Endothelial cell of umbilical vein (primary cell): ENCODE data around the gene FMO5. TPM values are rescaled to one million over a fixed set of nuclear protein-coding genes. Genes with fewer than 3 reads are reported as not detected.

Experiments
- BruUV-seq: library from RNA; stranded (reverse); fragments of 400-500 nt; replicated peaks from 2 replicates; lab custom pipeline; 2021; lab: Mats Ljungman, UMichigan
- CTCF ChIA-PET: fragments of 300-600, 350-600 bp; sonication (Branson Sonifier 250); formaldehyde crosslinking; loops from one replicate; lab custom pipeline; 2021; ENCODE audit warnings: antibody characterized with exemption, inconsistent platforms; lab: Charles Lee
- POLR2A ChIA-PET: fragments of 300-600, 350-600 bp; sonication (Branson Sonifier 250); formaldehyde crosslinking; loops from one replicate; lab custom pipeline; 2021; ENCODE audit warnings: antibody characterized with exemption, inconsistent platforms; lab: Charles Lee
- DNase-seq: peaks from one replicate; pipeline ENCODE4 v3.0.0-alpha.2; 2011; ENCODE audit warnings: low read depth, low spot score
- FAIRE-seq: peaks from 2 replicates; lab custom pipeline; 2011; peaks lifted over from hg19 to GRCh38; lab: Jason Lieb, UNC
- H2AFZ ChIP-seq: 2 replicates; pipeline ENCODE4 v1.6.0; 2012; ENCODE audit warnings: low read depth, low read length, control low read depth, inconsistent platforms
- H3K27ac ChIP-seq: 2 replicates; pipeline ENCODE4 v1.5.1; 2011; ENCODE audit warnings: low read depth, mild to moderate bottlenecking, control low read depth, low read length, moderate library complexity; ENCODE audit not compliant: insufficient read depth
- H3K27me3 ChIP-seq, 2 experiments: 2 replicates each; pipeline versions ENCODE4 v1.6.0 to v1.6.1; 2011; ENCODE audit warnings: low read length in 2 of 2, mixed read lengths in 1 of 2; ENCODE audit not compliant: control insufficient read depth in 2 of 2, insufficient read depth in 2 of 2
- H3K36me3 ChIP-seq, 2 experiments: 2 replicates in 1 of 2; 3 replicates in 1 of 2; pipeline ENCODE4 v1.5.1; 2011; ENCODE audit warnings: low read length in 2 of 2, mild to moderate bottlenecking in 1 of 2, moderate library complexity in 1 of 2; ENCODE audit not compliant: control insufficient read depth in 2 of 2, insufficient read depth in 2 of 2; ENCODE audit errors: extremely low read depth in 1 of 2
- H3K4me1 ChIP-seq: 3 replicates; pipeline ENCODE4 v1.5.1; 2011; ENCODE audit warnings: mild to moderate bottlenecking, low read length; ENCODE audit not compliant: control insufficient read depth, insufficient read depth; ENCODE audit errors: extremely low read depth
- H3K4me2 ChIP-seq: 2 replicates; pipeline ENCODE4 v1.6.1; 2011; ENCODE audit warnings: low read length, control low read depth, mixed read lengths; ENCODE audit not compliant: insufficient read depth
- H3K4me3 ChIP-seq, 3 experiments: fragments of 200-600 bp in 1 of 3; sonication (generic), shearing (Covaris generic) in 1 of 3; replicated peaks in 1 of 3; 2 replicates each; pipeline ENCODE4 v1.5.1; 2011 to 2016; ENCODE audit warnings: control low read depth in 3 of 3, low read length in 3 of 3, mild to moderate bottlenecking in 2 of 3, inconsistent platforms in 1 of 3, low read depth in 1 of 3, moderate library complexity in 1 of 3; ENCODE audit not compliant: insufficient read depth in 1 of 3
- H3K79me2 ChIP-seq: 2 replicates; pipeline ENCODE4 v1.6.0; 2012; ENCODE audit warnings: low read length, inconsistent platforms; ENCODE audit not compliant: control insufficient read depth, insufficient read depth
- H3K9ac ChIP-seq: replicated peaks from 2 replicates; pipeline ENCODE3; 2011; ENCODE audit warnings: low read length, control low read depth; ENCODE audit not compliant: insufficient read depth; ENCODE audit errors: extremely low read depth
- H3K9me1 ChIP-seq: replicated peaks from 3 replicates; pipeline ENCODE4 v1.6.0; 2011; ENCODE audit warnings: mild to moderate bottlenecking, low read length; ENCODE audit not compliant: control insufficient read depth, insufficient read depth; ENCODE audit errors: extremely low read depth
- H3K9me3 ChIP-seq: replicated peaks from 2 replicates; pipeline ENCODE4 v1.5.1; 2012; ENCODE audit warnings: low read length, inconsistent platforms; ENCODE audit not compliant: control insufficient read depth, insufficient read depth
- H4K20me1 ChIP-seq: replicated peaks from 2 replicates; pipeline ENCODE3; 2011; ENCODE audit warnings: mild to moderate bottlenecking, low read length; ENCODE audit not compliant: control insufficient read depth, insufficient read depth; ENCODE audit errors: extremely low read depth
- EZH2 ChIP-seq: IDR thresholded peaks from 2 replicates; pipeline ENCODE4 v1.6.1; 2012; ENCODE audit warnings: borderline replicate concordance, low read depth, mild to moderate bottlenecking, moderate library complexity, low read length, inconsistent platforms; ENCODE audit not compliant: severe bottlenecking
- FOS ChIP-seq: IDR thresholded peaks from 2 replicates; pipeline ENCODE4 v1.6.1; 2011; ENCODE audit warnings: mild to moderate bottlenecking, low read length, moderate library complexity, borderline replicate concordance; ENCODE audit not compliant: insufficient read depth
- GATA2 ChIP-seq: IDR thresholded peaks from 2 replicates; pipeline ENCODE4 v1.7.0; 2011; ENCODE audit warnings: low read depth, mild to moderate bottlenecking, moderate library complexity, mixed read lengths, low read length; ENCODE audit not compliant: insufficient read length, insufficient read depth
- JUN ChIP-seq: IDR thresholded peaks from 2 replicates; pipeline ENCODE4 v1.6.1; 2011; ENCODE audit warnings: borderline replicate concordance, low read depth; ENCODE audit not compliant: insufficient read length, insufficient read depth
- MYC ChIP-seq: IDR thresholded peaks from one replicate; pipeline ENCODE4 v1.6.1; 2011; ENCODE audit warnings: mild to moderate bottlenecking, low read depth, low read length
- POLR2A ChIP-seq: IDR thresholded peaks from 2 replicates; pipeline ENCODE4 v1.6.1; 2012; ENCODE audit warnings: low read depth, mild to moderate bottlenecking, control low read depth, low read length
- POLR2AphosphoS5 ChIP-seq: IDR thresholded peaks from 2 replicates; pipeline ENCODE4 v1.6.1; 2012; ENCODE audit warnings: low read depth, mild to moderate bottlenecking, control low read depth, low read length, moderate library complexity; ENCODE audit not compliant: insufficient read depth
- dilution Hi-C: fragments of 300-500 bp; cut with MboI; formaldehyde crosslinking; loops from one replicate; pipeline ENCODE4 v1.15.0; 2019; ENCODE audit warnings: low sequenced_read_pairs; ENCODE audit not compliant: extremely low pct_ligation_motif_present
- intact Hi-C: fragments of 100-400 bp; cut with micrococcal nuclease; formaldehyde crosslinking; loops from one replicate; pipeline ENCODE4 v1.10.0; 2022
- polyA plus RNA-seq, 4 experiments: library from polyadenylated mRNA; depleted of rRNA in 3 of 4; stranded (reverse) in 3 of 4; unstranded in 1 of 4; fragments of >200 nt; gene quantifications; 2 replicates each; pipeline versions ENCODE4 v1.2.1 to v1.2.3, GENCODE V29; 2011 to 2012; ENCODE audit warnings: missing spikeins in 1 of 4
- total RNA-seq: library from RNA; stranded (reverse); gene quantifications from 2 replicates; pipeline ENCODE4 v1.2.3, GENCODE V29; 2021
- TF ChIP-seq, protein P1 (sequence below), 2 donors: IDR thresholded peaks; 1 replicate in 1 of 2; 2 replicates in 1 of 2; pipeline ENCODE4 v1.5.1; 2011; ENCODE audit warnings: low read length in 2 of 2, mild to moderate bottlenecking in 2 of 2, moderate library complexity in 2 of 2, control low read depth in 1 of 2, inconsistent platforms in 1 of 2, low read depth in 1 of 2; ENCODE audit not compliant: insufficient read depth in 1 of 2; ENCODE audit errors: extremely low read depth in 1 of 2
- TF ChIP-seq, protein P2 (sequence below): IDR thresholded peaks from 2 replicates; pipeline ENCODE4 v1.6.1; 2011; ENCODE audit not compliant: insufficient read depth, insufficient read length

The FMO5 gene
- total and polyA plus RNA-seq, 2 donors (not counting 3 experiments of a cell fraction or from before 2014, with no cell fraction given): 0.48 to 0.60 TPM

DNA sequence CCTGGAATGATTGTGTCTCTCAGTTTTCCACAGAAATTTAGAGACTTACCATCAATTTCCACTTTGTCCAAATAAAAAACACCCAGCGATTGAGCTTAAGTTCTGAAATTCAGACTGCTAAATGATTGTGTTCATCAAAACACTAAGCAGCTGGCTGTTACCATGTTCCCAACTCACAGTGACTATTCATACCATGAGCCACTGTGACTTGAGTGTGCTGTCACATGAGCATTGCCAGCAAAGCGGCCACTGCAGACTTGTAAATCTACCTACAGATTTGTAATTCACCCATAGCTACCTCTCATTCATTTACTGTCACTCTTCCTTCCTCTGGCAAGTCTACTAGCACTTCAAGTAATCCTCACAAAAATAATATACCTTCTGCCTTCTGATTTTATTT, 35.6 kb downstream of the FMO5 start:
- Histone ChIP-seq H2AFZ (no peak overlapping the region), H3K9ac (no peak overlapping the region), H3K4me3 (no peak overlapping the region), H3K27me3 (no peaks in the 10 kb centered on the region), H3K9me3 (no peaks in the 10 kb centered on the region), H4K20me1 (no peaks in the 10 kb centered on the region), H3K79me2 (no peaks in the 10 kb centered on the region), H3K4me1 (no peaks in the 10 kb centered on the region), H3K27ac (no peak overlapping the region), H3K4me2 (no peak overlapping the region), H3K9me1 (no peaks in the 10 kb centered on the region), H3K36me3 (no peaks in the 10 kb centered on the region)
- POLR2A ChIA-PET: no interaction called here
- intact Hi-C loops (no loop called here), dilution Hi-C loops (no loop called here)
- no peak for DNase-seq
- TF ChIP-seq JUN: no peak
- no peak for TF ChIP-seq POLR2AphosphoS5
- TF ChIP-seq, protein P1, sequence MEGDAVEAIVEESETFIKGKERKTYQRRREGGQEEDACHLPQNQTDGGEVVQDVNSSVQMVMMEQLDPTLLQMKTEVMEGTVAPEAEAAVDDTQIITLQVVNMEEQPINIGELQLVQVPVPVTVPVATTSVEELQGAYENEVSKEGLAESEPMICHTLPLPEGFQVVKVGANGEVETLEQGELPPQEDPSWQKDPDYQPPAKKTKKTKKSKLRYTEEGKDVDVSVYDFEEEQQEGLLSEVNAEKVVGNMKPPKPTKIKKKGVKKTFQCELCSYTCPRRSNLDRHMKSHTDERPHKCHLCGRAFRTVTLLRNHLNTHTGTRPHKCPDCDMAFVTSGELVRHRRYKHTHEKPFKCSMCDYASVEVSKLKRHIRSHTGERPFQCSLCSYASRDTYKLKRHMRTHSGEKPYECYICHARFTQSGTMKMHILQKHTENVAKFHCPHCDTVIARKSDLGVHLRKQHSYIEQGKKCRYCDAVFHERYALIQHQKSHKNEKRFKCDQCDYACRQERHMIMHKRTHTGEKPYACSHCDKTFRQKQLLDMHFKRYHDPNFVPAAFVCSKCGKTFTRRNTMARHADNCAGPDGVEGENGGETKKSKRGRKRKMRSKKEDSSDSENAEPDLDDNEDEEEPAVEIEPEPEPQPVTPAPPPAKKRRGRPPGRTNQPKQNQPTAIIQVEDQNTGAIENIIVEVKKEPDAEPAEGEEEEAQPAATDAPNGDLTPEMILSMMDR (IDR thresholded peaks at IDR 0.05; ENCODE audit: extremely low read depth in 1 of 2, insufficient read depth in 1 of 2, low read depth in 1 of 2, low read length in 2 of 2): no peak
- no peak for TF ChIP-seq MYC
- TF ChIP-seq EZH2: no peak
- no peak for TF ChIP-seq GATA2
- no peak for TF ChIP-seq FOS
- TF ChIP-seq, protein P2, sequence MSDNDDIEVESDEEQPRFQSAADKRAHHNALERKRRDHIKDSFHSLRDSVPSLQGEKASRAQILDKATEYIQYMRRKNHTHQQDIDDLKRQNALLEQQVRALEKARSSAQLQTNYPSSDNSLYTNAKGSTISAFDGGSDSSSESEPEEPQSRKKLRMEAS: no peak
- no peak for TF ChIP-seq POLR2A
- BruUV-seq: no TSS peak
- CTCF ChIA-PET: no interaction called here
- FAIRE-seq: no peak
